Fibroblast of the aortic adventitia (primary cell): ENCODE results near the gene ARAP2. TPM values are rescaled to one million over a fixed set of nuclear protein-coding genes. Genes with fewer than 3 reads are reported as not detected.

Experiments used
- DNase-seq: peaks from one replicate; pipeline ENCODE4 v3.0.0-alpha.2; 2010; ENCODE audit warnings: low read depth
- H3K4me3 ChIP-seq: 2 replicates; pipeline ENCODE4 v1.5.1; 2011; ENCODE audit warnings: low read depth, mild to moderate bottlenecking, control low read depth, low read length, moderate library complexity
- CTCF ChIP-seq: IDR thresholded peaks from 2 replicates; pipeline ENCODE4 v1.5.1; 2011; ENCODE audit warnings: mild to moderate bottlenecking, low read length, control low read depth, inconsistent platforms; ENCODE audit not compliant: insufficient read depth
- total RNA-seq: library from RNA; depleted of rRNA; stranded (reverse); fragments of >200 nt; gene quantifications from 2 replicates; pipeline ENCODE4 v1.2.3, GENCODE V29; 2012; ENCODE audit warnings: low replicate concordance

The ARAP2 gene
- total RNA-seq, 1 donor = 0.63 TPM

DNA sequence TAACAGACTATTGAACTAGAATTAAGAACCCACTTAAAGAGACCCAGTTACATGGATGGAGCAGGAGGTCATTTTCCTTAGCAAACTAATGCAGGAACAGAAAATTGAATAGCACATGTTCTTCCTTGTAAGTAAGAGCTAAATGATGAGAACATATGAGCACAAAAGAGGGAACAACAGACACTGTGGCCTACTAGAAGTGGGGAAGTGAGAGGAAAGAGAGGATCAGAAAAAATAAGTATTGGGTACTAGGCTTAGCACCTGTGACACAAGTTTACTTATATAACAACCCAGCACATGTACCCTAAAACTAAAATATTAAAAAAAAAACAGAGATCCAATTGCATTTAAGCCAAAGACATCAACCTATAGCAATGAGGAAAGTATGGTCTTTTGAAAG lies 26.2 kb downstream of the ARAP2 start:
- H3K4me3 ChIP-seq = no peak overlapping the region
- TF ChIP-seq CTCF = no peak
- DNase-seq = no peak

DNA sequence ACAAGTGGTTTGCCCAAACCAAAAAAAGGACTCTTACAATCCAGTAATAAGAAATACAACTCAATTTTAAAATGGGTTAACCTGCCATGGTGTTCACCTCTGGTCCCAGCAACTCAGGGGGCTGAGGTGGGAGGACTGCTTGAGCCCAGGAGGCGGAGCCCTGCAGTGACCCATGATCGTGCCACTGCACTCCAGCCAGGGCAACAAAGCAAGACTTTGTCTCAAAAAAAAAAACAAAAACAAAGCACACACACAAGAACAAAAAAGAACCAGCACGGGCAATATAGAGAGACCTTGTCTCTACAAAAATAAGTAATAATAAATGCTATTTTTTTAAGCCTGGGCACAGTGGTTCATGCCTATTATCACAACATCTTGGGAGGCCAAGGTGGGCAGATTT lies 28.7 kb downstream of the ARAP2 start:
- no peak for DNase-seq
- H3K4me3 ChIP-seq = no peak overlapping the region

DNA sequence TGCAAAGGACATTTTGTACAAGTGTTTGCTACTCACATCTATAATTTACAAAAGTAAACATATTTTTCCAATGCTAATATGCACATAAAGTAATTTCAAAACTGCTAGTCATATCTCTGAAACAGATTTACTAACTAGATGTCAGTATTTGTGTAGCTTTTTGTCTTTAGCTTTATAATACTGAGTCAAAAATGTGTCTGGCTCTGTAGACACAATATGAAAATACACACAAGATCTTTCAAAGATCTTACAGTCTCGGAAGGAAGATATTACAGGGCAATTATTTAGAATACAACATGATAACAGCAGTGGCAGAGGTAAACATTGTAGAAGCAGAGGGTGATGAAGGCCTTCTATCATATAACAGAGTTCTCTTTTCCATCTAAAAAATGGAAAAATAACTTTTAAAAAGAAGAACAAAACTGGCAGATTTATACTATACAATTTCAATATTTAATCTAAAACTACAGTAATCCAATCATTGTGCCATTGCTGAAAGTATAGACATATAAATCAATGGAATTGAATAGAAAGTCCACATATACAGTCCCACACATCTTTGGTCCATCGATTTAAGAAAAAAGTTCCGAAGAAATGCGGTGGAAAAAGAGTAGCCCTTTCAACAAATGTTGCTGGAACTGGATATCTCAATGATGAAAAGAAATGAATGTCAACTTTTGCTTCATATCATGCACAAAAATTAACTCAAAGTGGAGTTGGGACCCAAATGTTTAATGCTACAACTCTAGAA lies 29.4 kb downstream of the ARAP2 start:
- no peak for TF ChIP-seq CTCF
- no peak overlapping the region for H3K4me3 ChIP-seq
- DNase-seq = no peak

More for the DNA sequence above, 28.7 kb downstream of the ARAP2 start:
- TF ChIP-seq CTCF = no peak

GRCh38 chr4:36213977-36214376 lies 30.3 kb downstream of the ARAP2 start:
- no peak overlapping the region for H3K4me3 ChIP-seq
- DNase-seq = no peak
- TF ChIP-seq CTCF = no peak

- no peak overlapping the region for H3K4me3 ChIP-seq
- DNase-seq = no peak
- TF ChIP-seq CTCF = no peak
Observed at GRCh38 chr4:36211084-36211483, 33.2 kb downstream of the ARAP2 start.

GRCh38 chr4:36209941-36210649 lies 34.2 kb downstream of the ARAP2 start:
- no peak overlapping the region for H3K4me3 ChIP-seq
- TF ChIP-seq CTCF = no peak
- DNase-seq = no peak
